ENCODE results near the gene CHCHD3. TPM values are rescaled to one million over a fixed set of nuclear protein-coding genes. Genes with fewer than 3 reads are reported as not detected.

CHCHD3 gene
- 56.8 TPM for polyA plus RNA-seq
- long read RNA-seq, donor 1, transcript CHCHD3-201 (8 exons, 1,598 nt) = major isoform, 9 of 9 reads
- long read RNA-seq, donor 1, partial matches to known transcripts = 0 of 9 reads
- long read RNA-seq, donor 1, other reads (novel, unspliced or antisense) = 0 of 9 reads
- long read RNA-seq, donor 2, transcript CHCHD3-201 (8 exons, 1,598 nt) = major isoform, 31 of 53 reads
- long read RNA-seq, donor 2, partial matches to known transcripts = 22 of 53 reads
- long read RNA-seq, donor 2, other reads (novel, unspliced or antisense) = 0 of 53 reads
- long read RNA-seq, donor 3, transcript CHCHD3-201 (8 exons, 1,598 nt) = major isoform, 27 of 43 reads
- long read RNA-seq, donor 3, partial matches to known transcripts = 16 of 43 reads
- long read RNA-seq, donor 3, other reads (novel, unspliced or antisense) = 0 of 43 reads
- long read RNA-seq, donor 4 = 0 reads
- long read RNA-seq, donor 5, transcript CHCHD3-201 (8 exons, 1,598 nt) = major isoform, 13 of 13 reads
- long read RNA-seq, donor 5, partial matches to known transcripts = 0 of 13 reads
- long read RNA-seq, donor 5, other reads (novel, unspliced or antisense) = 0 of 13 reads
- long read RNA-seq, donor 6, transcript CHCHD3-201 (8 exons, 1,598 nt) = major isoform, 22 of 48 reads
- long read RNA-seq, donor 6, partial matches to known transcripts = 12 of 48 reads
- long read RNA-seq, donor 6, other reads (novel, unspliced or antisense) = 13 of 48 reads
- long read RNA-seq, donor 7, transcript CHCHD3-201 (8 exons, 1,598 nt) = major isoform, 11 of 11 reads
- long read RNA-seq, donor 7, partial matches to known transcripts = 0 of 11 reads
- long read RNA-seq, donor 7, other reads (novel, unspliced or antisense) = 0 of 11 reads
- long read RNA-seq, donor 8, transcript CHCHD3-201 (8 exons, 1,598 nt) = major isoform, 28 of 59 reads
- long read RNA-seq, donor 8, partial matches to known transcripts = 25 of 59 reads
- long read RNA-seq, donor 8, other reads (novel, unspliced or antisense) = 6 of 59 reads
- long read RNA-seq, donor 9, transcript CHCHD3-201 (8 exons, 1,598 nt) = major isoform, 19 of 34 reads
- long read RNA-seq, donor 9, partial matches to known transcripts = 15 of 34 reads
- long read RNA-seq, donor 9, other reads (novel, unspliced or antisense) = 0 of 34 reads
- long read RNA-seq, donor 10, transcript CHCHD3-201 (8 exons, 1,598 nt) = major isoform, 29 of 35 reads
- long read RNA-seq, donor 10, partial matches to known transcripts = 6 of 35 reads
- long read RNA-seq, donor 10, other reads (novel, unspliced or antisense) = 0 of 35 reads
- long read RNA-seq, donor 11, transcript CHCHD3-201 (8 exons, 1,598 nt) = major isoform, 12 of 12 reads
- long read RNA-seq, donor 11, partial matches to known transcripts = 0 of 12 reads
- long read RNA-seq, donor 11, other reads (novel, unspliced or antisense) = 0 of 12 reads

GRCh38 chr7:133081599-133082389, at the start of gene CHCHD3:
TSS of gene CHCHD3 (minus strand) at chr7:133082090. CDS start at chr7:133081937, 153 bp downstream.
- DNase-seq = peak; percentile 97 to 99
- Histone ChIP-seq H3K27me3 (ENCODE audit: control insufficient read depth, insufficient read depth, low read length) (no peaks in the 10 kb centered on the region), H3K36me3 (ENCODE audit: control insufficient read depth, insufficient read depth, low read length) (peaks cover 2% of the 10 kb centered on the region), H3K4me3 (ENCODE audit: low read length) (peak within 1 kb of the TSS; percentile 99), H3K27ac (ENCODE audit: low read length) (peak within 1 kb of the TSS; percentile 42), H3K4me1 (ENCODE audit: control insufficient read depth, insufficient read depth, low read length) (no peaks in the 10 kb centered on the region), H3K9me3 (ENCODE audit: control insufficient read depth, low read depth, low read length) (no peaks in the 10 kb centered on the region)
- whole genome bisulfite sequencing (ENCODE audit: insufficient coverage, low lambda C conversion rate) = no CpG with 5 or more reads among the region's 58 CpGs

GRCh38 chr7:133130166-133130565, 48.3 kb upstream of the CHCHD3 start:
- Histone ChIP-seq H3K27me3 (ENCODE audit: control insufficient read depth, insufficient read depth, low read length) (no peaks in the 10 kb centered on the region), H3K9me3 (ENCODE audit: control insufficient read depth, low read depth, low read length) (no peaks in the 10 kb centered on the region), H3K4me3 (ENCODE audit: low read length) (no peak overlapping the region), H3K36me3 (ENCODE audit: control insufficient read depth, insufficient read depth, low read length) (no peaks in the 10 kb centered on the region), H3K27ac (ENCODE audit: low read length) (no peak overlapping the region), H3K4me1 (ENCODE audit: control insufficient read depth, insufficient read depth, low read length) (no peaks in the 10 kb centered on the region)
- 100% methylated on average over 1 of the region's 8 CpGs for WGBS (ENCODE audit: insufficient coverage, low lambda C conversion rate)
- DNase-seq = no peak

GRCh38 chr7:133126422-133126821, 44.5 kb upstream of the CHCHD3 start:
- no peaks in the 10 kb centered on the region for H3K4me1 ChIP-seq (ENCODE audit: control insufficient read depth, insufficient read depth, low read length)
- no peak overlapping the region for H3K4me3 ChIP-seq (ENCODE audit: low read length)
- 67% methylated on average over 1 of the region's 2 CpGs for WGBS (ENCODE audit: insufficient coverage, low lambda C conversion rate)
- no peak overlapping the region for H3K27ac ChIP-seq (ENCODE audit: low read length)
- H3K27me3 ChIP-seq (ENCODE audit: control insufficient read depth, insufficient read depth, low read length) = no peaks in the 10 kb centered on the region
- DNase-seq = no peak
- no peaks in the 10 kb centered on the region for H3K9me3 ChIP-seq (ENCODE audit: control insufficient read depth, low read depth, low read length)
- H3K36me3 ChIP-seq (ENCODE audit: control insufficient read depth, insufficient read depth, low read length) = no peaks in the 10 kb centered on the region

GRCh38 chr7:133124974-133125373, 43.1 kb upstream of the CHCHD3 start:
- H3K9me3 ChIP-seq (ENCODE audit: control insufficient read depth, low read depth, low read length) = no peaks in the 10 kb centered on the region
- DNase-seq = no peak
- no peaks in the 10 kb centered on the region for H3K36me3 ChIP-seq (ENCODE audit: control insufficient read depth, insufficient read depth, low read length)
- no peak overlapping the region for H3K27ac ChIP-seq (ENCODE audit: low read length)
- H3K4me1 ChIP-seq (ENCODE audit: control insufficient read depth, insufficient read depth, low read length) = no peaks in the 10 kb centered on the region
- H3K4me3 ChIP-seq (ENCODE audit: low read length) = no peak overlapping the region
- H3K27me3 ChIP-seq (ENCODE audit: control insufficient read depth, insufficient read depth, low read length) = no peaks in the 10 kb centered on the region
- no CpG with 5 or more reads among the region's 1 CpG for WGBS (ENCODE audit: insufficient coverage, low lambda C conversion rate)

- Histone ChIP-seq H3K9me3 (ENCODE audit: control insufficient read depth, low read depth, low read length) (no peaks in the 10 kb centered on the region), H3K27me3 (ENCODE audit: control insufficient read depth, insufficient read depth, low read length) (peaks cover 4% of the 10 kb centered on the region), H3K27ac (ENCODE audit: low read length) (no peak overlapping the region), H3K4me3 (ENCODE audit: low read length) (no peak overlapping the region), H3K4me1 (ENCODE audit: control insufficient read depth, insufficient read depth, low read length) (no peaks in the 10 kb centered on the region), H3K36me3 (ENCODE audit: control insufficient read depth, insufficient read depth, low read length) (no peaks in the 10 kb centered on the region)
- no peak for DNase-seq
- 40% methylated on average over 2 of the region's 7 CpGs for WGBS (ENCODE audit: insufficient coverage, low lambda C conversion rate)
Observed at GRCh38 chr7:133121175-133121844, 39.4 kb upstream of the CHCHD3 start.

- no peaks in the 10 kb centered on the region for H3K4me1 ChIP-seq (ENCODE audit: control insufficient read depth, insufficient read depth, low read length)
- peaks cover 9% of the 10 kb centered on the region for H3K27me3 ChIP-seq (ENCODE audit: control insufficient read depth, insufficient read depth, low read length)
- H3K9me3 ChIP-seq (ENCODE audit: control insufficient read depth, low read depth, low read length) = no peaks in the 10 kb centered on the region
- no peak for DNase-seq
- H3K4me3 ChIP-seq (ENCODE audit: low read length) = no peak overlapping the region
- no peaks in the 10 kb centered on the region for H3K36me3 ChIP-seq (ENCODE audit: control insufficient read depth, insufficient read depth, low read length)
- no peak overlapping the region for H3K27ac ChIP-seq (ENCODE audit: low read length)
Observed at GRCh38 chr7:133119067-133119466, 37.2 kb upstream of the CHCHD3 start.

GRCh38 chr7:133118261-133118660, 36.4 kb upstream of the CHCHD3 start:
- DNase-seq = no peak
- no peaks in the 10 kb centered on the region for H3K9me3 ChIP-seq (ENCODE audit: control insufficient read depth, low read depth, low read length)
- H3K4me1 ChIP-seq (ENCODE audit: control insufficient read depth, insufficient read depth, low read length) = no peaks in the 10 kb centered on the region
- no peaks in the 10 kb centered on the region for H3K36me3 ChIP-seq (ENCODE audit: control insufficient read depth, insufficient read depth, low read length)
- no CpG with 5 or more reads among the region's 5 CpGs for WGBS (ENCODE audit: insufficient coverage, low lambda C conversion rate)
- no peak overlapping the region for H3K27ac ChIP-seq (ENCODE audit: low read length)
- peaks cover 9% of the 10 kb centered on the region for H3K27me3 ChIP-seq (ENCODE audit: control insufficient read depth, insufficient read depth, low read length)
- no peak overlapping the region for H3K4me3 ChIP-seq (ENCODE audit: low read length)

GRCh38 chr7:133117452-133117851, 35.6 kb upstream of the CHCHD3 start:
- Histone ChIP-seq H3K27ac (ENCODE audit: low read length) (no peak overlapping the region), H3K4me3 (ENCODE audit: low read length) (no peak overlapping the region), H3K27me3 (ENCODE audit: control insufficient read depth, insufficient read depth, low read length) (peaks cover 9% of the 10 kb centered on the region), H3K9me3 (ENCODE audit: control insufficient read depth, low read depth, low read length) (no peaks in the 10 kb centered on the region), H3K36me3 (ENCODE audit: control insufficient read depth, insufficient read depth, low read length) (no peaks in the 10 kb centered on the region), H3K4me1 (ENCODE audit: control insufficient read depth, insufficient read depth, low read length) (no peaks in the 10 kb centered on the region)
- no peak for DNase-seq
- no CpG with 5 or more reads among the region's 5 CpGs for WGBS (ENCODE audit: insufficient coverage, low lambda C conversion rate)

GRCh38 chr7:133115596-133115995, 33.7 kb upstream of the CHCHD3 start:
- Histone ChIP-seq H3K27ac (ENCODE audit: low read length) (no peak overlapping the region), H3K27me3 (ENCODE audit: control insufficient read depth, insufficient read depth, low read length) (peaks cover 9% of the 10 kb centered on the region), H3K4me3 (ENCODE audit: low read length) (no peak overlapping the region), H3K9me3 (ENCODE audit: control insufficient read depth, low read depth, low read length) (no peaks in the 10 kb centered on the region), H3K36me3 (ENCODE audit: control insufficient read depth, insufficient read depth, low read length) (no peaks in the 10 kb centered on the region), H3K4me1 (ENCODE audit: control insufficient read depth, insufficient read depth, low read length) (no peaks in the 10 kb centered on the region)
- WGBS (ENCODE audit: insufficient coverage, low lambda C conversion rate) = no CpG with 5 or more reads among the region's 3 CpGs
- DNase-seq = no peak
